GM21528 (cell line): ENCODE measurements around the gene STRA6.

Source experiments
- ATAC-seq: cut with Tn5 transposase; IDR thresholded peaks from one replicate; pipeline ENCODE4 v1.9.1; 2021; ENCODE audit warnings: mild to moderate bottlenecking, moderate library complexity; ENCODE audit not compliant: unreplicated experiment, low FRiP score

STRA6 gene

GRCh38 chr15:74135041-74135565 is 67.5 kb downstream of the STRA6 start:
- ATAC-seq, result no peak

- no peak for ATAC-seq
Observed at GRCh38 chr15:74134387-74135027, 68.1 kb downstream of the STRA6 start.

GRCh38 chr15:74133694-74134386 is 68.7 kb downstream of the STRA6 start:
- ATAC-seq, result no peak

GRCh38 chr15:74132681-74133651 is 69.6 kb downstream of the STRA6 start:
- no peak for ATAC-seq

- ATAC-seq, result no peak
Observed at GRCh38 chr15:74131628-74132413, 70.8 kb downstream of the STRA6 start.

GRCh38 chr15:74130849-74131627 is 71.5 kb downstream of the STRA6 start:
- no peak for ATAC-seq

GRCh38 chr15:74130155-74130848 is 72.3 kb downstream of the STRA6 start, which contains the start of gene ISLR2:
Gene ISLR2, plus strand, starts transcription at chr15:74130586. Its CDS starts 2,169 bp downstream, at chr15:74132755.
- ATAC-seq, result no peak

- no peak for ATAC-seq
Observed at GRCh38 chr15:74129586-74130154, 72.9 kb downstream of the STRA6 start.
